Esophagus (tissue), 2 donors: ENCODE data around the gene COG5. TPM values are rescaled to one million over a fixed set of nuclear protein-coding genes. Genes with fewer than 3 reads are reported as not detected.
"Not testable (repeated sequence)": the region's sequence is repeated elsewhere in the genome, so short reads cannot be mapped to it uniquely, and the experiment has no call there.

Experiments
- H3K27ac ChIP-seq, 2 donors: one replicate each; pipeline ENCODE4 v1.5.1; 2013; ENCODE audit warnings: low read depth in 2 of 2, mild to moderate bottlenecking in 2 of 2, inconsistent platforms in 1 of 2, low read length in 1 of 2, moderate library complexity in 1 of 2
- H3K27me3 ChIP-seq, 2 donors: one replicate each; pipeline ENCODE4 v1.6.1; 2013; ENCODE audit warnings: low read length in 2 of 2, control low read depth in 1 of 2, mild to moderate bottlenecking in 1 of 2; ENCODE audit not compliant: insufficient read depth in 2 of 2, control insufficient read depth in 1 of 2
- H3K36me3 ChIP-seq, 2 donors: one replicate each; pipeline ENCODE4 v1.6.1; 2013; ENCODE audit warnings: low read length in 1 of 2; ENCODE audit not compliant: control insufficient read depth in 2 of 2, insufficient read depth in 2 of 2
- H3K4me1 ChIP-seq, 2 donors: one replicate each; pipeline ENCODE4 v1.6.1; 2013; ENCODE audit warnings: low read length in 1 of 2; ENCODE audit not compliant: control insufficient read depth in 2 of 2, insufficient read depth in 2 of 2
- H3K4me3 ChIP-seq, 2 donors: one replicate each; pipeline ENCODE4 v1.5.1; 2013; ENCODE audit warnings: low read length in 2 of 2, mild to moderate bottlenecking in 2 of 2, low read depth in 1 of 2, moderate library complexity in 1 of 2
- H3K9me3 ChIP-seq, 2 donors: one replicate each; pipeline ENCODE4 v1.6.1; 2013; ENCODE audit warnings: mild to moderate bottlenecking in 2 of 2, low read depth in 1 of 2, low read length in 1 of 2, moderate library complexity in 1 of 2; ENCODE audit not compliant: control insufficient read depth in 2 of 2, insufficient read depth in 1 of 2
- WGBS, 2 donors: extraction: QIAGEN DNeasy Blood & Tissue Kit; methylation state at CpG; one replicate each; pipeline ENCODE4 v1.1.7; 2013; 5-methylcytosine and 5-hydroxymethylcytosine counted together
- polyA plus RNA-seq, 2 donors: library from polyadenylated mRNA; stranded (reverse); fragments of 200-250 nt; gene quantifications; one replicate each; pipeline ENCODE4 v1.2.3, GENCODE V29; 2013
- donor health status: healthy with polysubstance abuse.
- donor health status: Bipolar disorder and iron deficiency.

COG5 gene
- polyA plus RNA-seq, 2 donors = 4.3 to 7.2 TPM

DNA sequence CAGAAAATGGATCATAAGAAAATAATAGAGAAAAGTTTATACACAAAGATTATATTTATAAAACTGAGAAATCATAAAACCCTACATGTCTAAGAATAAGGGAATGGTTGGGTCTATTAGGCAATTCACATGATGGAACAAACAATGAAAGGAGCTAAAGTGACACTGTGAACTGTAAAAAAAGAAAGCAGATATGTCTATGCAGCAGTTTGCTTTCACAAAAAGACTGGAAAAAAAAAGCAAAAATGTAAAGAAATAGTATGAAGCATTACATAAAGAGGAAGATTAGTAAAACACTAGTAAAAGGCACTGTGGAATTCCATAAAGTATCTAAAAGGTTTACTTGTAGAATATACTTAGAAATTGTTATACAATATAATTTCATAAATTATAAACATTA is 299.0 kb downstream of the COG5 start:
- Histone ChIP-seq H3K9me3 (no peaks in the 10 kb centered on the region), H3K4me1 (no peaks in the 10 kb centered on the region), H3K27me3 (no peaks in the 10 kb centered on the region), H3K36me3 (no peaks in the 10 kb centered on the region), H3K27ac (no peak overlapping the region), H3K4me3 (no peak overlapping the region)

DNA sequence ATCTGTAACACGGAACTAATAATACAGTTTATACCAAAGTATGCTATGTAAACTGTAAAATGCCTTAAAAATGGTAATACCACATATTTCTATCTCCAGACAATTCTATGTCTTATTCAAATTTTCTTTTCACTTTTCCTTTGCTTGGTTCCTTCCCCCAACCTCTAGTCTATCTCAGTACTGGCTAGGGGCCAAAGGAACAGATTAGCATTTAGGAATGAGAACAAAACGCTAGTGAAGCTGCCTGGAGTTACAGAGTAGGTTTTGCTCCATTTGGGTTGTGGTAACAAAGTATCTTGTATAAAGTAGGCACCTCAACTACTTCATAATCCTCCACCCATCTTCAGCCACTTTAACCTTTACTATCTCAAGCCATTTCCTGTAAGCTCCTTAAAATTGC is 300.9 kb downstream of the COG5 start:
- Histone ChIP-seq H3K9me3 (no peaks in the 10 kb centered on the region), H3K4me3 (no peak overlapping the region), H3K27me3 (no peaks in the 10 kb centered on the region), H3K36me3 (no peaks in the 10 kb centered on the region), H3K27ac (no peak overlapping the region), H3K4me1 (no peaks in the 10 kb centered on the region)
- 83 to 88% methylated on average over 2 of the region's 2 CpGs for WGBS, 2 donors

DNA sequence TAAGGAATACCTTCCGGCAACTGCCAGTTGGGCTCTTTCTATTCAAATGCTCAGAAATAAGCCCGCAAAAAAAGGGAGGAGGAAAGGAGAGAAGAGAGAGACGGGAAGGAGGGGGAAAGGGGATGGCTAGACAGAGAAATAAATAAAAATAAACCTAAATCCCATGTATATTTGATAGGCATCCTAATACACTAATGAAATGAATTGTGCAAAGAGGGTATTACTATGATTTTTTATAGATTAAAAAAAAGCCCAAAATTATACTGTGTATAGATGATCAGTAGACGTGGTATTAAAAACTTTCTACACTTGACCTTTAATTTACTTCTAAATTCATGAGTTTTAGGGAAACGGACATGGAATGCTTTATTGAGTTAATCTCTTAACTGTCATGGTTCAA is 305.0 kb downstream of the COG5 start:
- Histone ChIP-seq H3K9me3 (no peaks in the 10 kb centered on the region), H3K4me3 (no peak overlapping the region), H3K36me3 (no peaks in the 10 kb centered on the region), H3K27me3 (no peaks in the 10 kb centered on the region), H3K4me1 (no peaks in the 10 kb centered on the region), H3K27ac (no peak overlapping the region)
- WGBS, 2 donors = 96 to 98% methylated on average over 5 of the region's 5 CpGs

DNA sequence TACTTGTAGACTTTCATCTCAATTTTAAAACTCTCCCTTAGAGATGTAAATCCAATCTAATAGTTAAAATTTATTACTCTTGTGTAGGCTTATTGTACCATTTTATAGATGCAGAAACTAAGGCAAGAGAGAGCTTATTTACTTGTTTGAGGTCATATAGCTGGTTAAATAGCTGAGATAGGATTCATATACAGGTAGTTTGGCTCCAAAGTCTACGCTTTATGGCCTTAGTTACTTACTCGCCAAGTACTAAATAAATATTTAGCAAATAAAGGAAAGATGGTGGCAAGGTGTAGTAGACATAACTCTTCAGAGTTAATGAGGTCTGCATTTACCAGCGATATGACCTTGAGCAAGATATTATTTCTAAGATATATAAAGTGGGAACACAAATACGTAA is 308.1 kb downstream of the COG5 start:
- no peaks in the 10 kb centered on the region for H3K27me3 ChIP-seq
- no peak overlapping the region for H3K4me3 ChIP-seq
- WGBS, 2 donors = 90 to 98% methylated on average over 4 of the region's 4 CpGs
- H3K36me3 ChIP-seq = no peaks in the 10 kb centered on the region
- H3K4me1 ChIP-seq = no peaks in the 10 kb centered on the region
- no peak overlapping the region for H3K27ac ChIP-seq
- no peaks in the 10 kb centered on the region for H3K9me3 ChIP-seq

DNA sequence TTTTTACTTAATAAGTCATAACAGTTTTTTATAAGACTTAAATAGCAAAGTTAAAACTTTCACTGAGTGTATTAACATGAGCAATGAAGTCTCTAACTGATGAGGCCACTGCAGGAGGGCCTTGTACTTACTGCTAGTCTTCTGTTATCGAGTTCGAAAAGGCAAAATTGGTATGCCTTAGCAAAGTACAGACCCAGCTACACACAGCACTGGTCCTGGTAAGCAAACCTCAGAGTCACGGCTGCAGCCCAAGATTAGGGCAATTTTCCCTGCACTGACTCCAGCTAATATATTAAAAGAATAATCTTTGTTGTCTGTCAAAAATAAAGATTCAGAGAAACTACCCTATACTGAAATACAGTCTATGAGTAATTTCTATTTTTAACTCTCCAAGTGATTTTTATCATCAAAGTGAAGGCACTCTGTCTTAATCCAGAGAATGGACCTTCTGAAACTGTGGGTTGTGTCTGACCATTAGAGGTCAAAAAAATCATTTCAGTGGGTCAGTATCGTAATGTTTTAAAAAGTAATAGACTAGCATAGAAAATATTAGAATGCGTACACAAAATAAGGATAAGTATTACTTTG is 309.2 kb downstream of the COG5 start:
- Histone ChIP-seq H3K27me3 (no peaks in the 10 kb centered on the region), H3K9me3 (no peaks in the 10 kb centered on the region), H3K4me1 (no peaks in the 10 kb centered on the region), H3K27ac (no peak overlapping the region), H3K36me3 (no peaks in the 10 kb centered on the region), H3K4me3 (no peak overlapping the region)
- 95 to 97% methylated on average over 5 of the region's 5 CpGs for WGBS, 2 donors

DNA sequence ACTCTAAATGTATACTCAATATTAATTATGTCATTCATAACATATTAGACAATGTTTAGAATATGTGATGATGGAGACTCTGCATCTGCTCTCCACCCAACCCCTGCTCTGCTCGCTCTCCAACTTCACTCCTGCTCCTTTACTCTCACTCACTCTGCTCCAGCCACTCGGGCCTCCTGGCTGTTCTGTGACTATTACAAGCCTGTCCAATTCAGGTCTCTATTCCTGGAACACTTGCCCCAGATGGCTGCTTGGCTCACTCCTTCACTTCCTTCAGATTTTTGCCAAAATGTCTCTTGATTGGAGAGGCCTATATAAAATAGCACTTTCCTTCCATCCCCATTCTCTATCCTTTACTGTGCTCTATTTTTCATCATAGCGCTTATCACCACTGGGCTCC is 310.1 kb downstream of the COG5 start:
- H3K4me1 ChIP-seq = no peaks in the 10 kb centered on the region
- no peaks in the 10 kb centered on the region for H3K9me3 ChIP-seq
- no peaks in the 10 kb centered on the region for H3K27me3 ChIP-seq
- no peaks in the 10 kb centered on the region for H3K36me3 ChIP-seq
- no peak overlapping the region for H3K27ac ChIP-seq
- no peak overlapping the region for H3K4me3 ChIP-seq
- 87 to 89% methylated on average over 3 of the region's 3 CpGs for WGBS, 2 donors

DNA sequence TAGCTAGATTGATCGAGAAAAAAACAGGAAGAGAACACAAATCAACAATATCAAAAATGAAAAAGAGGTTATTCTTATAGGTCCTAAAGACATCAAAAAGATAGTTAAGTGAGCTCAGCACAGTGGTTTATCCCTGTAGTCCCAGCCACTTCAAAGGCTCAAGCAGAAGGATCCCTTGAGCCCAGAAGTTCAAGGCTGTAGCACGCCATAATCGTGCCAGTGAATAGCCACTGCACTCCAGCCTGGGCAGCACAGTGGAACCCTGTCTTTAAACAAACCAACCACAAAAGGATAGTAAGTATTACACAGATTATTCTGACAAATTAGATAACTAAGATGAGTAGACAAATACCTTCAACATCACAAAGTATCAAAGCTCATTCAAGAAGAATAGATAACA is 311.8 kb downstream of the COG5 start:
- no peaks in the 10 kb centered on the region for H3K4me1 ChIP-seq
- WGBS, 2 donors = 93 to 94% methylated on average over 3 of the region's 3 CpGs
- H3K27me3 ChIP-seq = no peaks in the 10 kb centered on the region
- no peak overlapping the region for H3K4me3 ChIP-seq
- no peaks in the 10 kb centered on the region for H3K9me3 ChIP-seq
- no peak overlapping the region for H3K27ac ChIP-seq
- H3K36me3 ChIP-seq = no peaks in the 10 kb centered on the region

DNA sequence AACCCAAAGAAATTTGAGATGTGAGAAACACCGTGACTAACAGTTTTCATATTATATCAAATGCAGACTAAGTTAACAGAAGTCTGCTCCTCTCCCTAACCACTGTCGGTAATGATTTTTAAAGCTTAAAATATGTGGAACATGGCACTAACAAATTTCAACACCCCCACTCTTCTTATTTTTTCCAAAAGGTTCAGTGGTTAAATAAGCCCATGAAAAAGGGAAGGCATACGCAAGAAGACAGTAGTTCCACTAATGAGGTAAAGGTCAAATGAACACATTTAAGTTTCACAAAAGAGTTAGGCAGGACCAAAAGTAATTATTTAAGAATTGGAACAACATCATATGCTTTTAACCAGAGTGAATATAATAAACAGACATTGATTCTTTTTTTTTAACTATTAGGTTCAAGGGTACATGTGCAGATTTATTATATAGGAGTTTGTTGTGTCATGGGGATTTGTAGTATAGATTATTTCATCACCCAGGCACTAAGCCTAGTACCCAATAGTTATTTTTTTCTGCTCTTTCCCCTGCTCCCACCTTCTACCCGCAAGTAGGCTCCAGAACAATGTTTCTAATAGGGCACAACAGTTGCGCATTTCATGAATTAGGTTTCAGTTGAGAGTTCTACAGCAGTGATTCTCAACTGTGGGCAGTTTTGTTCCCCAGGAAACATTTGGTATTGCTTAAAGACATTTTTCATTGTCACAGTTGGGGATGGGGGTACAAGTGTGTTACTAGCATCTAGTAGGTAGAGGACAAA is 315.0 kb downstream of the COG5 start:
- H3K9me3 ChIP-seq = no peaks in the 10 kb centered on the region
- H3K27ac ChIP-seq = no peak overlapping the region
- H3K27me3 ChIP-seq = no peaks in the 10 kb centered on the region
- no peak overlapping the region for H3K4me3 ChIP-seq
- H3K36me3 ChIP-seq = peaks cover 0 to 3% of the 10 kb centered on the region in 2 donors
- WGBS, 2 donors = 97 to 98% methylated on average over 5 of the region's 5 CpGs
- H3K4me1 ChIP-seq = no peaks in the 10 kb centered on the region

DNA sequence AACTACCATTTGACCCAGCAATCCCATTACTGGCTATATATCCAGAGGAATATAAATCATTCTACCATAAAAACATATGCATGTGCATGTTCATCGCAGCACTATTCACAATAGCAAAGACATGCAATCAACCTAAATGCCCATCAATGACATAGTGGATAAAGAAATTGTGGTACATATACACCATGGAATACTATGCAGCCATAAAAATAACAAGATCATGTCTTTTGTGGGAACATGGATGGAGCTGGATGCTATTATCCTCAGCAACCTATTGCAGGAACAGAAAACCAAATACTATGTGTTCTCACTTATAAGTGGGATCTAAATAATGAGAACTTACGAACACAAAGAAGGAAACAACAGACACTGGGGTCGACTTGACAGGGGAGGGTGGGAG is 316.9 kb downstream of the COG5 start:
- H3K4me3 ChIP-seq, H3K27ac ChIP-seq, H3K36me3 ChIP-seq, H3K4me1 ChIP-seq, H3K27me3 ChIP-seq, H3K9me3 ChIP-seq: not testable (repeated sequence)
- WGBS, 2 donors = 97 to 100% methylated on average over 3 of the region's 3 CpGs

DNA sequence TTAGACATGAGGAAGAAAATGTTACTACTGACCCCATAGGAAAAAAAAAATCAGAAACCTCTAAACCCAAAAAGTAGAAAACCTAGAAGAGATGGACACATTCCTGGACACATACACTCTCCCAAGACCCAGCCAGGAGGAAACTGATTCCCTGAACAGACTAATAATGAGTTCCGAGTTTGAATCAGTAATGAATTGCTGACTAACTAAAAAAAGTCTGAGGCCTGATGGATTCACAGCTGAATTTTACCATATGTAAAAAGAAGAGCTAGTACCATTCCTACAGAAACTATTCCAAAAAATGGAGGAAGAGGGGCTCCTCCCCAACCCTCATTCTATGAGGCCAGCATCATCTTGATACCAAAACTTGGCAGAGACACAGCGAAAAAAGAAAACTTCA is 319.1 kb downstream of the COG5 start:
- Histone ChIP-seq H3K36me3 (peaks cover 0 to 3% of the 10 kb centered on the region in 2 donors), H3K27me3 (no peaks in the 10 kb centered on the region)
- WGBS, 2 donors = 95% methylated on average over 2 of the region's 2 CpGs

More for the DNA sequence above, 319.1 kb downstream of the COG5 start:
- Histone ChIP-seq H3K27ac (no peak overlapping the region), H3K4me3 (no peak overlapping the region), H3K4me1 (no peaks in the 10 kb centered on the region), H3K9me3 (no peaks in the 10 kb centered on the region)
